K562 (cell line): ENCODE data around the gene STX11. TPM values are rescaled to one million over a fixed set of nuclear protein-coding genes. Genes with fewer than 3 reads are reported as not detected.

ENCODE experiments used
- CBX5 ChIP-seq: IDR thresholded peaks from 2 replicates; pipeline ENCODE4 v1.6.1; 2014; ENCODE audit warnings: low read depth, borderline replicate concordance
- DACH1 ChIP-seq: fragments of 450-650 bp; IDR thresholded peaks from 2 replicates; pipeline ENCODE4 v1.6.1; 2018; ENCODE audit not compliant: partially characterized antibody
- EWSR1 ChIP-seq: fragments of 450-650 bp; IDR thresholded peaks from 2 replicates; pipeline ENCODE4 v1.6.1; 2018; ENCODE audit warnings: borderline replicate concordance, mild to moderate bottlenecking, low read depth, moderate library complexity; ENCODE audit not compliant: partially characterized antibody
- HINFP ChIP-seq: fragments of 450-650 bp; conservative IDR thresholded peaks from 2 replicates; pipeline ENCODE4 v1.6.1; 2016; ENCODE audit warnings: missing genetic modification characterization, low read depth, mild to moderate bottlenecking, control low read depth, missing compliant biosample characterization
- ZNF518B ChIP-seq: fragments of 250-450 bp; sonication (Bioruptor Pico); IDR thresholded peaks from 2 replicates; pipeline ENCODE4 v1.5.0; 2021; ENCODE audit warnings: mild to moderate bottlenecking, moderate library complexity
- ZNF764 ChIP-seq: fragments of 250-450 bp; sonication (Bioruptor Pico); IDR thresholded peaks from 2 replicates; pipeline ENCODE4 v1.4.0; 2020; ENCODE audit warnings: low read depth, mild to moderate bottlenecking, moderate library complexity
- polyA plus RNA-seq, 8 experiments: library from polyadenylated mRNA; depleted of rRNA in 4 of 8; stranded (reverse) in 5 of 8; unstranded in 3 of 8; fragments of >200 nt; fragmentation: Nextera tagmentation in 2 of 8; fragmentation: Illumina TruSeq in 1 of 8; extraction: Ambion mirVana in 2 of 8; extraction: Trizol in 1 of 8; gene quantifications; 2 replicates each; pipeline versions ENCODE4 v1.2.1 to v1.2.3, GENCODE V29; 2011 to 2014; ENCODE audit warnings: inconsistent platforms in 1 of 8, missing spikeins in 1 of 8
- total RNA-seq, 7 experiments: library from RNA; depleted of rRNA in 6 of 7; stranded (reverse); fragments of >200 nt in 6 of 7; fragmentation: Illumina TruSeq in 2 of 7; extraction: Trizol in 2 of 7; gene quantifications; 2 replicates each; pipeline versions ENCODE4 v1.2.1 to v1.2.3, GENCODE V29; 2011 to 2021; ENCODE audit warnings: low replicate concordance in 1 of 7

STX11 gene
- total and polyA plus RNA-seq, 9 of the 15 experiments (the other 6 are each of a cell fraction or from before 2014, with no cell fraction given): 0.06 to 0.73 (median 0.40) TPM

GRCh38 chr6:144232176-144232831 is 82.0 kb downstream of the STX11 start (continued):
- TF ChIP-seq ZNF518B (CRISPR knock-in tag): no peak
- no peak for TF ChIP-seq HINFP (tag)
- TF ChIP-seq ZNF764: no peak
- no peak for TF ChIP-seq DACH1
- no peak for TF ChIP-seq EWSR1
- TF ChIP-seq CBX5: no peak
